IPS-18a (cell line): ENCODE measurements around the gene URM1.

Experiments used
- H3K27ac ChIP-seq: one replicate; pipeline ENCODE4 v1.5.1; 2013; ENCODE audit warnings: low read length
- H3K27me3 ChIP-seq: one replicate; pipeline ENCODE4 v1.6.1; 2013; ENCODE audit warnings: mild to moderate bottlenecking, low read length; ENCODE audit not compliant: control insufficient read depth, insufficient read depth
- H3K36me3 ChIP-seq: one replicate; pipeline ENCODE4 v1.6.1; 2013; ENCODE audit warnings: low read depth, low read length; ENCODE audit not compliant: control insufficient read depth
- H3K4me1 ChIP-seq: one replicate; pipeline ENCODE4 v1.6.1; 2013; ENCODE audit warnings: low read depth, low read length; ENCODE audit not compliant: control insufficient read depth
- H3K4me3 ChIP-seq: one replicate; pipeline ENCODE4 v1.5.1; 2013; ENCODE audit warnings: low read length
- H3K9ac ChIP-seq: one replicate; pipeline ENCODE4 v1.6.1; 2013; ENCODE audit warnings: mild to moderate bottlenecking, low read length, moderate library complexity
- H3K9me3 ChIP-seq: one replicate; pipeline ENCODE4 v1.6.1; 2013; ENCODE audit warnings: low read depth, low read length; ENCODE audit not compliant: control insufficient read depth

URM1 gene

DNA sequence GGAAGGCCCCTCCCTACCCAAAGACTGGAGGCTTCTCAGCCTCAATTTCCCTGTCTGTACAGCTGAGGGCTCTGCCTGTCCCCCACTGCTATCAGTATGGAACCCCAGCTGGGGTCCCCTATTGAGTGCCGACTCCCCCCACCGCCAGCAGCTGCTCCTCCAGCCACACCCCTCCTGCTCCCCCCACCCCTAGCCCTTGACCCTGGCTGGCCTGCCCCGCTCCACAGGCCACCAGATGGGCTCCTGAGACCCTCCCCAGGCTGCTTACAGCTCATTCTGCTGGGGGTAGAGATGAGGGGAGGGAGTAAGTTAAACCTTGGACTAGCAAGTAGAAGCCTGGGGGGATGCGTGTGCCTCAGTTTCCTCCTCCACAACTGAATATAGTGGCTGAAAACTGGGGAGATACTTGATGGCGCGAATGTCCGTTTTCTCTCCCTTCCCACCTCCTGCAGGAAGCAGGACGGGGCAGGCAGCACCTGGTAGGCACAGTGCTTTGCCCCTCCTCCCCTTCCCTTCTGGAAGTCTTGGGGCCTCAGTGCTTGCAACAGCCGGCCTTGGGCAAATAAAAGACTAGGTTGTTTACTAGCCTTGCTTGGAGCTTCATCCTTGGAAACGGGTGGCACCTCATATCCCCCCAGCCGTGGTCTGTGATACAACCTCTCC, 19.1 kb downstream of the URM1 start:
- no peak overlapping the region for H3K9ac ChIP-seq
- peaks cover 59% of the 10 kb centered on the region for H3K4me1 ChIP-seq
- peaks cover 100% of the 10 kb centered on the region for H3K27me3 ChIP-seq
- H3K9me3 ChIP-seq, result no peaks in the 10 kb centered on the region
- H3K36me3 ChIP-seq, result peaks cover 22% of the 10 kb centered on the region
- peak overlapping the region; percentile 59 for H3K4me3 ChIP-seq
- no peak overlapping the region for H3K27ac ChIP-seq

DNA sequence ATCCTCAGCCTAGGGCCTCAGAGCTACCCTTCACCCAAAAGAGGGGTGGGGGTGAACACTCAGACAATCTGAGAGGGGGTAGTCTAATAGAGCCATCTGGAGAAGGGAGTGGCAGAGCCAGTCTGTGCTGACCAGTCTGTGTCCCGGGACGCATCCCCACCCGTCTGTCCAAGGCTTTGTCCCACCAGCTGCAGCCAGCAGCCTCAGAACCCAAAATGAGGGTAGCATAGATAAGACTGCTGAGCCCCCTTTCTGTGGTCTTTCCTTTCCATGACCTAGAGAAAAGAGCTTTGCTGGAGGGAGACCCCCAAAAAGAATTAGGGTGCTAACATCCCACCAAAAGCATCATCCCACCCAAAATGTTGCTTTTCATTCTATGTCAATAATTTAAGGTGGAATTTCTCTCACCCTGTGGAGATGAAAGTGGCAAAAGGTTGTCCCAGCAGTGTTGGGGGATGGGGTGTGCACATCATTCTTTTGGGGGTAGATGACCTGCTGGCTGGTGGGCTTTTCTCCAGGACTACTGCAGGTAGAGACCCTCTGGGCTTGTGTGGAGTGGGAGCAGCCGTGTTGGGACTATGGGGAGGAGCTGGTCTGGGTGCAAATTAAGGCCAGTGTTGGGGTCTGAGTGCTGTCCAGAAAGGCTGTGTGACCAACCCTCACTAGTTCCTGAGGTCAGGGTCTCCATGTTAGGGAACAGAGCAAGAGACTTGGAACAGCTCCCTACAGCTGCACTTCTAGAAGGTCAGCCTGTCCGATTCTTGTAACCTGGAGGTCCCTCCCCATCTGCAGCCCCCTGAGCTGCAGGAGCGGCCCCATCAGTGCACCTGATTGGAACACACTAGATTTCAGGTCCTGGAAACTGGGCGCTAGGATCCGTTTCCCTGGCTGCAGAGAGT, 19.9 kb downstream of the URM1 start:
- Histone ChIP-seq H3K9me3 (no peaks in the 10 kb centered on the region), H3K36me3 (peaks cover 22% of the 10 kb centered on the region), H3K4me1 (peaks cover 51% of the 10 kb centered on the region), H3K4me3 (peak overlapping the region; percentile 59), H3K27me3 (peaks cover 100% of the 10 kb centered on the region), H3K9ac (peak overlapping the region; percentile 16), H3K27ac (no peak overlapping the region)

DNA sequence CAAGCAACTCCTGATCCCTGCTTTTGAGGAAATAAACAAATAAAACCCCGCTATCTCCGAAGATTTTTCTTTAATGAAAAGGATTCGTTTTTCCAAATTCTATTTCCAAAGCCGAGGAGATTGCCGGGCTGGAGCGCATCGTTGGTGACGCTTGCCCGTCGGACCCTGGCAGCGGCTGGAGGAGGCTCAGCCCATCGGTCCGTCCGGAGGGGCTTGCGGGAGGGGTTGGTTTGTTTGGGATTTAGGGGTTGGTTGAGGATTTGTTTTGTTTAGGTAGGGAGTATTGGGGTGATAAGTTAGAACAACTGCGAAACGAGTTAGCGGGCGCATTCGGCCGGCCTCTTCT, 20.8 kb downstream of the URM1 start:
- peak overlapping the region; percentile 16 for H3K9ac ChIP-seq
- no peak overlapping the region for H3K27ac ChIP-seq
- peaks cover 22% of the 10 kb centered on the region for H3K36me3 ChIP-seq
- H3K9me3 ChIP-seq, result no peaks in the 10 kb centered on the region
- H3K27me3 ChIP-seq, result peaks cover 100% of the 10 kb centered on the region
- H3K4me3 ChIP-seq, result peak overlapping the region; percentile 59
- H3K4me1 ChIP-seq, result peaks cover 52% of the 10 kb centered on the region

DNA sequence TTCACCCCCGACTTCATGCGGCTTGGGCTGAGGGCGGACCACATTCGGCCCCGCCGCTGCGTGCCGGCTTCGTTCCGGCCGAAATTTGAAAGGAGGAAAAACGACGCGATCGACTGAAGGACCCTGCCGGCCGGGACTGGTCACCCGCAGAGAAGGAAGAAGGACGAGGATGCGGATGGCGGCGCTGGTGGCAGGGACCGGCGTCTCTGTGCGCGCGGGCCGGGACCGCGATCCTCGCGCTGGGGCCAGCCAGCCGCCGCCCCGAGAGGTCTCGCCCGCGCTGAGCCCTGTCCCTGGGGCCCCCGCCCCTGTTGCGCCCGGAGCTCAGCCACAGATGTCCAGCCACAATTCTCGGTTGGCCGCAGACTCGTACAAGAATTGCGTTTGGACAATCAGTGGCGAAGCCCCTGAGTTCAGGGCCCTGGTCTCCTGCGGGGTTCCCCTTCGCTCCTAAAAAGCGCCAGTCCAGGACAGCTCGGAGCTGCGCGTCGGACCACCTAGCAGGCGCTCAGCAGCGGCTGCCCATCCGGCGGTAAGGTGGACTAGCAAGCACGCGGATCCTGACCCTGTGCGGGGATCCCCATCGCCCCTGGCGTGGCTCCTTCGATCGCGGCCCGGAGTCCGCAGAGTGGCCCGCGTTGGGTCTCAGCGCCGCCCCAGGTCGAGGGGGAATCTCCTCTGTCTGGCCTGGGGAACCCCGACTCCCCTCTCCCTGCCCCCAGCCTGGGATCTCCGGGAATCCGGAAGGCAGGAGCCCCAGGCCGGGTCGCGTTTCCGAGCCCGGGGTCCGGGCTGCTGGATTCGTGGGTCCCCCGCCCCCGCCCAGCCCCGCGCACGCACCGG, 21.3 kb downstream of the URM1 start:
- peaks cover 100% of the 10 kb centered on the region for H3K27me3 ChIP-seq
- H3K9me3 ChIP-seq, result no peaks in the 10 kb centered on the region
- H3K27ac ChIP-seq, result no peak overlapping the region
- peaks cover 20% of the 10 kb centered on the region for H3K36me3 ChIP-seq
- peak overlapping the region; percentile 59 for H3K4me3 ChIP-seq
- H3K9ac ChIP-seq, result peak overlapping the region; percentile 59
- peaks cover 58% of the 10 kb centered on the region for H3K4me1 ChIP-seq

- Histone ChIP-seq H3K27ac (no peak overlapping the region), H3K36me3 (peaks cover 13% of the 10 kb centered on the region), H3K9me3 (no peaks in the 10 kb centered on the region), H3K4me1 (peaks cover 61% of the 10 kb centered on the region), H3K4me3 (peak overlapping the region; percentile 59), H3K9ac (peak overlapping the region; percentile 59), H3K27me3 (peaks cover 100% of the 10 kb centered on the region)
Observed at GRCh38 chr9:128393145-128393775, 22.1 kb downstream of the URM1 start.

DNA sequence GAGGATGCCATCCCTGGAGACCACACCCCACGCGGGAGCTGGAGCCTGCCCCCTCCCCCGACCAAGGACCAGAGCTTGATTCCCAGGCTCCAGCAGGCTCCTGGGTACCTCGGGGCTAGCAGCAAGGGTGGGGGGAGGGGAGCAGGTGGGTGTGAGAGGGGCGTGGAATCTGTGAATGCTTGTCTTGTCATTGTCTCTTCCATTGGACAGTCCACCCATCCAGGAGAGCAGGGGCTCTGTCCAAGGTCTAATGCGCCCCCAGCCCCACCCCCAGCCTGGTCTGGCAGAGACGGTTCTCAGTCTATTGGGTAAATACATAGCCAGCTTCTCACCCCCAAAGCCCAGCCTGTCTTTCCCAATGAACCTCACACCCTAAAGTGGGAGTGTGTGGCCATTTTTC, 22.8 kb downstream of the URM1 start:
- peak overlapping the region; percentile 59 for H3K4me3 ChIP-seq
- H3K27me3 ChIP-seq, result peaks cover 100% of the 10 kb centered on the region
- no peak overlapping the region for H3K27ac ChIP-seq
- H3K4me1 ChIP-seq, result peaks cover 58% of the 10 kb centered on the region
- no peak overlapping the region for H3K9ac ChIP-seq
- peaks cover 6% of the 10 kb centered on the region for H3K36me3 ChIP-seq
- H3K9me3 ChIP-seq, result no peaks in the 10 kb centered on the region

GRCh38 chr9:128394379-128395168, 23.4 kb downstream of the URM1 start:
- no peak overlapping the region for H3K27ac ChIP-seq
- H3K9me3 ChIP-seq, result no peaks in the 10 kb centered on the region
- no peak overlapping the region for H3K9ac ChIP-seq
- H3K36me3 ChIP-seq, result no peaks in the 10 kb centered on the region
- H3K27me3 ChIP-seq, result peaks cover 100% of the 10 kb centered on the region
- H3K4me1 ChIP-seq, result peaks cover 52% of the 10 kb centered on the region
- no peak overlapping the region for H3K4me3 ChIP-seq

- Histone ChIP-seq H3K4me1 (peaks cover 28% of the 10 kb centered on the region), H3K4me3 (no peak overlapping the region), H3K27ac (no peak overlapping the region), H3K9me3 (no peaks in the 10 kb centered on the region), H3K27me3 (peaks cover 100% of the 10 kb centered on the region), H3K36me3 (no peaks in the 10 kb centered on the region), H3K9ac (no peak overlapping the region)
Observed at GRCh38 chr9:128396970-128397613, 25.9 kb downstream of the URM1 start.

DNA sequence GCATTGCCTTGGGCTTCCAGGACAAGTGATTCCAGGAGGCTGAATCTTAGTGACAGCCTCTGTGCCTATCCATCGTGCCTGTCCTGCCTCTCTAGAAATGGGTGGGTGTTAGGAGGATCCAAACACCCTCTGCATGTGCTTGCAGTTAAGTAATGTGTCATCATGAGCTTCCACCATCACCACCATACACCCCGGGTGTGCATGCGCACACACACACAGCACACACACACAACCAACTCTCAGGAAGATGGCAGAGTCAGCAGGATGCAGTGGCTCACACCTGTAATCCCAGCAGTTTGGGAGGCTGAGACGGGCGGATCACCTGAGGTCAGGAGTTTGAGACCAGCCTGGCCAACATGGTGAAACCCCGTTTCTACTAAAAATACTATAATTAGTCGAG, 26.7 kb downstream of the URM1 start:
- Histone ChIP-seq H3K4me1 (peaks cover 27% of the 10 kb centered on the region), H3K27ac (no peak overlapping the region), H3K27me3 (peaks cover 100% of the 10 kb centered on the region), H3K36me3 (no peaks in the 10 kb centered on the region), H3K4me3 (no peak overlapping the region), H3K9ac (no peak overlapping the region), H3K9me3 (no peaks in the 10 kb centered on the region)

DNA sequence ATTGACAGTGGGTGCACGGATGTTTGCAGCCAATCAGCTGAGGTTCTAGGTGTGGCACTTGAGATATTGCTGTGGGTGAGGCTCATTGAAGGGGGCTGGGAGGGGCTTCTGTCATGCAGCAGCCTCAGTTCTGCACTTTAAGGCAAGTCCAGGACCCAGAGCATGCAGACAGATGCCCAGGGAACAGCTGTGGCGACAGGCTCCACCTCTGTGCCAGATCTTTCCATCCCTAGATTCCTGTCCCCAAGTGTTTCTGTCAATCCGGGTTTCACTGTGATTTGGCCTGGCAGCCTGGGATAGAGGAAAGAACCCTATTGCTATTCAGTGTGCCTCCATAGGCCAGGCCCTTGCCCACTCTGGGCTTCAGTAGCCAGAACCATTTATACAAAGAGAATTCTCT, 28.7 kb downstream of the URM1 start:
- H3K9me3 ChIP-seq, result no peaks in the 10 kb centered on the region
- H3K9ac ChIP-seq, result no peak overlapping the region
- no peak overlapping the region for H3K27ac ChIP-seq
- no peak overlapping the region for H3K4me3 ChIP-seq
- peaks cover 15% of the 10 kb centered on the region for H3K4me1 ChIP-seq
- no peaks in the 10 kb centered on the region for H3K36me3 ChIP-seq
- H3K27me3 ChIP-seq, result peaks cover 100% of the 10 kb centered on the region
